Psoas muscle (tissue), 8 donors: Measurements from ENCODE around the gene MYCN. TPM values are rescaled to one million over a fixed set of nuclear protein-coding genes. Genes with fewer than 3 reads are reported as not detected.
"Not testable (repeated sequence)": the region's sequence is repeated elsewhere in the genome, so short reads cannot be mapped to it uniquely, and the experiment has no call there.

Source experiments
- ATAC-seq, 4 donors: fragments of 200-7000 bp; cut with Tn5 transposase; one replicate each; pipeline ENCODE4 v1.9.1; 2020; ENCODE audit warnings: moderate library complexity in 3 of 4, mild to moderate bottlenecking in 2 of 4
- DNase-seq, 2 donors: peaks; one replicate each; pipeline ENCODE4 v3.0.0-alpha.2; 2020
- H3K27ac ChIP-seq: fragments of 200-600 bp; one replicate; pipeline ENCODE4 v1.8.0; 2022
- H3K27me3 ChIP-seq, 3 donors: fragments of 200-600 bp in 1 of 3; one replicate each; pipeline versions ENCODE4 v1.6.1 to v1.8.0; 2013 to 2022; ENCODE audit warnings: low read length in 2 of 3, mild to moderate bottlenecking in 2 of 3, moderate library complexity in 1 of 3; ENCODE audit not compliant: insufficient read depth in 3 of 3
- H3K36me3 ChIP-seq, 2 donors: fragments of 200-600 bp in 1 of 2; one replicate each; pipeline versions ENCODE4 v1.6.1 to v1.8.0; 2013 to 2022; ENCODE audit warnings: low read depth in 1 of 2, mild to moderate bottlenecking in 1 of 2, moderate library complexity in 1 of 2; ENCODE audit not compliant: insufficient read depth in 1 of 2
- H3K4me1 ChIP-seq: fragments of 200-600 bp; one replicate; pipeline ENCODE4 v1.8.0; 2022
- H3K4me3 ChIP-seq: fragments of 200-600 bp; one replicate; pipeline ENCODE4 v1.8.0; 2022; ENCODE audit warnings: mild to moderate bottlenecking
- H3K9me3 ChIP-seq: fragments of 200-600 bp; one replicate; pipeline ENCODE4 v1.8.0; 2022
- WGBS, 3 donors: extraction: QIAGEN DNeasy Blood & Tissue Kit; methylation state at CpG; one replicate each; pipeline versions ENCODE4 v1.1.6 to v1.1.7; 2013; 5-methylcytosine and 5-hydroxymethylcytosine counted together
- intact Hi-C, 2 donors: fragments of 100-400 bp; cut with DNase I; formaldehyde crosslinking; loops; one replicate each; pipeline versions ENCODE4 v1.11.0 to v1.14.2; 2022
- polyA plus RNA-seq, 3 donors: library from polyadenylated mRNA; stranded (reverse); fragments of 200-250 nt; gene quantifications; one replicate each; pipeline ENCODE4 v1.2.3, GENCODE V29; 2013
- total RNA-seq, 4 donors: library from RNA; stranded (reverse); fragmentation: NEBNext Ultra II Directional in 2 of 4; extraction: Animal tissue kit (Norgen Biotek cat#: 25700) in 2 of 4; gene quantifications; one replicate each; pipeline versions ENCODE4 v1.2.1 to v1.2.4, GENCODE V29; 2021 to 2023
- TF ChIP-seq, protein P1 (sequence below): fragments of 200-600 bp; IDR thresholded peaks from one replicate; pipeline ENCODE4 v1.8.0; 2022; ENCODE audit warnings: antibody characterized with exemption
- donor health status: healthy with polysubstance abuse.
- donor health status: DM: no; HTN: no; CAD: no; lungs with moderate emphysema.
- donor health status: Bipolar disorder and iron deficiency.
- donor health status: healthy.
- donor health status: DM: yes; HTN: yes; CAD: no.
- donor health status: DM: no; HTN: no; CAD: no.
- donor health status: DM: no; HTN: no; CAD: no.
- donor health status: DM: yes; HTN: yes; CAD: no.

The MYCN gene
- total and polyA plus RNA-seq, 7 donors = 0.10 to 0.36 (median 0.25) TPM

DNA sequence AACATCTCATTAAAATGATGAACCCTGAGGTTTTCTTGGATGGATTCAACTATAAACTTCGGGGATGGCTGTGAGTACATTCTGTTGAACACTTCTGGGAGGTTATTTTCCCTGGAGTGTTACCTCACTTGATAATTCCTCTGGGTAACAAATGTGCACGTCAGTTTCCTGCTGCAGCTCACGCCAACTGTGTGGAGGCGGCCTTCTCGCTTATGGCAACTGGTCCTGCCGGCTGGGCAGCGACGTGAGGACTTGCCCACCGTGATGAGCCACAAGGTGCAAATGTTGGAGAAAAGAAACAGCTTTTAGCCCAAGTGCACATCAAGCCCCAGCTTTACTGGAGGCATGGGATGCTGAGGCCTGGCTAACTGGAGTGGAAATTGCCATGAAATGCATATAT lies 15.9 kb downstream of the MYCN start:
- intact Hi-C loops = no loop called here
- H3K4me1 ChIP-seq = no peaks in the 10 kb centered on the region
- H3K4me3 ChIP-seq = no peak overlapping the region
- H3K9me3 ChIP-seq = no peaks in the 10 kb centered on the region
- H3K27me3 ChIP-seq = no peaks in the 10 kb centered on the region
- ATAC-seq (no peak), DNase-seq (no peak)
- TF ChIP-seq, protein P1, sequence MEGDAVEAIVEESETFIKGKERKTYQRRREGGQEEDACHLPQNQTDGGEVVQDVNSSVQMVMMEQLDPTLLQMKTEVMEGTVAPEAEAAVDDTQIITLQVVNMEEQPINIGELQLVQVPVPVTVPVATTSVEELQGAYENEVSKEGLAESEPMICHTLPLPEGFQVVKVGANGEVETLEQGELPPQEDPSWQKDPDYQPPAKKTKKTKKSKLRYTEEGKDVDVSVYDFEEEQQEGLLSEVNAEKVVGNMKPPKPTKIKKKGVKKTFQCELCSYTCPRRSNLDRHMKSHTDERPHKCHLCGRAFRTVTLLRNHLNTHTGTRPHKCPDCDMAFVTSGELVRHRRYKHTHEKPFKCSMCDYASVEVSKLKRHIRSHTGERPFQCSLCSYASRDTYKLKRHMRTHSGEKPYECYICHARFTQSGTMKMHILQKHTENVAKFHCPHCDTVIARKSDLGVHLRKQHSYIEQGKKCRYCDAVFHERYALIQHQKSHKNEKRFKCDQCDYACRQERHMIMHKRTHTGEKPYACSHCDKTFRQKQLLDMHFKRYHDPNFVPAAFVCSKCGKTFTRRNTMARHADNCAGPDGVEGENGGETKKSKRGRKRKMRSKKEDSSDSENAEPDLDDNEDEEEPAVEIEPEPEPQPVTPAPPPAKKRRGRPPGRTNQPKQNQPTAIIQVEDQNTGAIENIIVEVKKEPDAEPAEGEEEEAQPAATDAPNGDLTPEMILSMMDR = no peak
- no peak overlapping the region for H3K27ac ChIP-seq
- no peaks in the 10 kb centered on the region for H3K36me3 ChIP-seq
- 75 to 77% (median 77%) methylated on average over 9 of the region's 9 CpGs for WGBS, 3 donors

DNA sequence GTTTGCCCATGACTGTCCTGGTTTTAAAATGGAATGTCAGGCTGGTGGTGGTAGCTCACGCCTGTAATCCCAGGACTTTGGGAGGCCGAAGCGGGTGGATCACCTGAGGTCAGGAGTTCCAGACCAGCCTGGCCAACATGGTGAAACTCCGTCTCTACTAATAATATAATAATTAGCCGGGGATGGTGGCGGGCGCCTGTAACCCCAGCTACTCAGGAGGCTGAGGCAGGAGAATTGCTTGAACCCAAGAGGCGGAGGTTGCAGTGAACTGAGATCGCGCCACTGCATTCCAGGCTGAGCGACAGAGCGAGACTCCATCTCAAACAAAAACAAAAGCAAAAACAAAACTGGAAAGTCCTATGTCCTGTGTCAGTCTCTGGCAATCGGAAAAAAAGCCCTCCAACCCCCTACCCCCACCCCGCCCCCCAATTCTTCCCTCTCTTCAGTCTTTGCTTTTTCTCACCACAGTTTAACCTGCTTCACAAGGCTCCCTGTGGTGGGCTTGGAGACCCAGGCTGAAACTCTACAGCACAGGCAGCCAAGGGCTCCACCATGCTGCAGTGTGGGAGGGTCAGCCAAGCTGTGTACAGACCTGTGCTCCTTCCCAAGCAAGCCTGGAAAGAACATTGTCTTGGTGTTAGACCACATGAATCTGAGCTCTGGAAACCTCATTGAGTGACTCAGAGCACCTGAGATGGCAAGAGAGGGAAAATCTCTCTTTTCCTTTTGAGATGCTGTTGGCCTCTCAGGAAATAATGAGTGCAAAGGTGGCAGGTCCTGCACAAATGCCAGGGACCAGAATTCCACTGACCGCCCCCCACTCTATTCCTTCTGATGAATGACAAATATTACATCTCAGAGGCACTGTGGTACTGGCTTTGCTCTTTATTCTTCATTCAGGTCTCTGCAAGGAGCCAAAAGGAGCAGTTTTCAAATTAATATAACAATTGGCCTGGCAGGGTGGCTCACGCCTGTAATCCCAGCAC lies 16.7 kb downstream of the MYCN start:
- no peak for ATAC-seq
- WGBS, 3 donors = 96 to 98% (median 98%) methylated on average over 16 of the region's 16 CpGs
- TF ChIP-seq, protein P1 = no peak

DNA sequence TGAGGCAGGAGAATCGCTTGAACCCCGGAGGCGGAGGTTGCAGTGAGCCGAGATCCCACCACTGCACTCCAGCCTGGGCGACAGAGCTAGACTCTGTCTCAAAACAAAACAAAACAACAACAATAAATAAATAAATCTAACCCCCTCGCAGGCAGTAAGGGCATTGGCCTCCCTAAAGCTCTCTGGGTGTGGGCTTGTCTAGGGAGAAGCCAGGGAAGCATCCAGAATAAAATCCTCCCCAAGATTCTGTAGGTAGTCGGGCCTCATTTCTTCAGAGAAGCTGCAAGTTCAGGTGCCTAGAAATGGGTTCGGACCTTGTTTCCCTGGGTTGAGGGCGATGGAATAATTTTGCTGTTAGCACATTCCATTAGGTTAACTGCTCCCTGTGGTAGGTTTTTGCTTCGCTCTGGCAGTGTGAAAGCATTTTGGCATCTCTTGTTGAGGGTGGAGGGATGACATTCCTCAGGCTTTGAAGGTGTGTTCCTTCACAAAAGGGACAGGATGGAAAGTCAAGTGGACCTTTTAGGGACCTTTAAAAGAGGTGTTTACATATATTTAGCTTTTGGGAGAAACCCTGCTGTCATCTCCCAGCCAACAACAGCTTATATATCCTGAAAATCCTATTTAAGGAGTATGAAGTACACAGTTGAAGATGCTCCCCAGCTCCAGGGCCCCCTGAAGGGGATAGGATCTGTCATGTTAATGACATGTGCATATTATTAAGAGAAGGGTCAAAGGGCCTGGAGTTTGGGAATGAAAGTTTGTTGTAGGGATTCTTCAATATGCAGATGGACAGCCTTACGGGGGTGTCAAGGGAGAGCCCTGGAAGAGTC lies 17.7 kb downstream of the MYCN start:
- Histone ChIP-seq H3K4me3 (no peak overlapping the region), H3K4me1 (no peaks in the 10 kb centered on the region), H3K27ac (no peak overlapping the region), H3K36me3 (no peaks in the 10 kb centered on the region), H3K27me3 (no peaks in the 10 kb centered on the region), H3K9me3 (no peaks in the 10 kb centered on the region)
- WGBS, 3 donors = 92 to 95% (median 93%) methylated on average over 11 of the region's 11 CpGs
- intact Hi-C loops = no loop called here
- TF ChIP-seq, protein P1 = no peak
- DNase-seq (no peak), ATAC-seq (no peak)

More for the DNA sequence above, 16.7 kb downstream of the MYCN start:
- H3K9me3 ChIP-seq = no peaks in the 10 kb centered on the region
- H3K4me3 ChIP-seq = no peak overlapping the region
- no peaks in the 10 kb centered on the region for H3K27me3 ChIP-seq
- intact Hi-C loops = no loop called here
- H3K36me3 ChIP-seq = no peaks in the 10 kb centered on the region
- DNase-seq = no peak
- no peaks in the 10 kb centered on the region for H3K4me1 ChIP-seq
- no peak overlapping the region for H3K27ac ChIP-seq

DNA sequence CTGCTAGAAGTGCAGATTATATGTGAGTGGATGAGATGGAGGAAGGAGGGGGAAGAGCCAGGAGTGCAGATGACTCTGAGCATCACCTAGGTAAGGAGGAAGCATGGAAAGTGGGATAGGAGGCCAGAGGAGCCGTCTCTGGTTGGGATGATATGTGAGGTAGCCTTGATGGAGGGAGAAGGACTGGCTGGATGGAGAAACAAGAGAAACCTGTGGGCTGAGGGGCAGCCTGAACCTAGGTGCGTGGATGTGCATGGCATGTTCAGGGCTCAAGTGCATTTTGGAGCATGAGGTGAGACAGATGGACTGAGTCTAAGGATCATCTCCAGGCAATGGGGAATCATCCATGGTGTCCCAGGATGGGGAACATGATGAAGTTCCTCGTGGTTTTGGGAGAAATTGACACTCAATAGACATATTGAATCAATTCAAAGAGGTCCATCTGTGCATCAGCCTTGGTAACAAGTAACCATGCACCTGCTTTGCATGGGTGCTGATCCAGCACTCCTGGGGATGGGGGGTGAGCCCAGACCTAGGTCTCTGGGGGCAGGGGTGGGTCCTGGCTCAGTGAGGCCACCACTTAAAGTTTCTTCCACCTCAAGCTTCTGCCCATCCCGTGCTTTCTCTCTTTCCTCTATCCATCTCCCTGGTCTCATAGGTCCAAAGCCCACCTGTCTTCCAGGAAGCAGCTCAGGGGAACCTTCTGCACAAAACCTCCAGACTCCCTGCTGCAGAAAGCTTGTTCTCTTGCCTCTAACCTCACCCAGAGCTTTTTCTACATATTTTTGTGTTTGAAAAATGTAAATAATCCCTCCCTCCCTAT lies 19.2 kb downstream of the MYCN start:
- Histone ChIP-seq H3K9me3 (no peaks in the 10 kb centered on the region), H3K27ac (no peak overlapping the region), H3K27me3 (no peaks in the 10 kb centered on the region), H3K36me3 (no peaks in the 10 kb centered on the region), H3K4me1 (no peaks in the 10 kb centered on the region), H3K4me3 (no peak overlapping the region)
- 88 to 93% (median 91%) methylated on average over 4 of the region's 4 CpGs for WGBS, 3 donors
- intact Hi-C loops = no loop called here
- TF ChIP-seq, protein P1 = no peak
- no peak for ATAC-seq
- no peak for DNase-seq

DNA sequence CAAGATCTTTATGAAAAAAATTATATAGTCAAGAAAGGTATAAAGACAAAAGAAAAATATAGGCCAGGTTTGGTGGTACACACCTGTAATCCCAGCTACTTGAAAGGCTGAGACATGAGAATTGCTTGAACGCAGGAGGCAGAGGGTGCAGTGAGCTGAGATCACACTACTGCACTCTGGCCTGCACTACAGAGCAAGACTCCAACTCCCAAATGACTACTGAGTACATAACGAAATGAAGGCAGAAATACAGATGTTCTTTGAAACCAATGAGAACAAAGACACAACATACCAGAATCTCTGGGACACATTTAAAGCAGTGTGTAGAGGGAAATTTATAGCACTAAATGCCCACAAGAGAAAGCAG lies 19.8 kb downstream of the MYCN start:
- H3K36me3 ChIP-seq, H3K9me3 ChIP-seq, H3K4me1 ChIP-seq, ATAC-seq, intact Hi-C loops, H3K4me3 ChIP-seq, H3K27ac ChIP-seq, DNase-seq, H3K27me3 ChIP-seq: not testable (repeated sequence)
- WGBS, 3 donors = 61 to 65% (median 62%) methylated on average over 2 of the region's 2 CpGs

DNA sequence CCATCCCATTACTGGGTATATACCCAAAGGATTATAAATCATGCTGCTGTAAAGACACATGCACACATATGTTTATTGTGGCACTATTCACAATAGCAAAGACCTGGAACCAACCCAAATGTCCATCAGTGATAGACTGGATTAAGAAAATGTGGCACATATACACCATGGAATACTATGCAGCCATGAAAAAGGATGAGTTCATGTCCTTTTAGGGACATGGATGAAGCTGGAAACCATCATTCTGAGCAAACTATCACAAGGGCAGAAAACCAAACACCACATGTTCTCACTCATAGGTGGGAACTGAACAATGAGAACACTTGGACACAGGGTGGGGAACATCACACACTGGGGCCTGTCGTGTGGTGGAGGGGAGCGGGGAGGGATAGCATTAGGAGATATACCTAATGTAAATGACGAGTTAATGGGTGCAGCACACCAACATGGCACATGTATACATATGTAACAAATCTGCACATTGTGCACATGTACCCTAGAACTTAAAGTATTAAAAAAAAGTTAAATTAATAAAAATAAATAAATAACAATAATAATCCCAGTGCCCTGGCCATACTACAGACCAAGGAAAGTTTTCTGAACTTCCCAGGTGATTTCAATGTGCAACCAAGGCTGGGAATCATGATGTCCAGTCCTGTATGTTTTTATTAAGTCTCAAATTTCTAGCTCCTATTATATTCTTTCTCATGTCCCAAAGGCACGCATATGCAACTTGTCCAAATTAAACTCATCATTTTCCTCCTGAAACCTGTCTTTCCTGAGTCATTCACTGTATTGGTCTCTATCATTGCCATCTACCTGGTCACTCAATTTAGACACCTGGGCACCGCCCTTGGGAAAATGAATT lies 23.0 kb downstream of the MYCN start:
- ATAC-seq, H3K4me3 ChIP-seq, H3K27ac ChIP-seq, H3K9me3 ChIP-seq, H3K36me3 ChIP-seq, H3K27me3 ChIP-seq, intact Hi-C loops, DNase-seq, H3K4me1 ChIP-seq: not testable (repeated sequence)
- WGBS, 3 donors = 93 to 94% (median 94%) methylated on average over 5 of the region's 5 CpGs
